Memory B cell (primary cell): ENCODE data around the gene C1QTNF2.
A peak's percentile ranks its signal among the peaks of the same experiment; 100 is the strongest.

Experiments used
- ATAC-seq: fragments of 150-1000 bp; cut with Tn5 transposase; 2 replicates; pipeline ENCODE4 v1.10.0; 2021; ENCODE audit warnings: low read depth, mild to moderate bottlenecking, moderate library complexity
- DNase-seq, 2 donors: peaks; one replicate each; pipeline ENCODE4 v3.0.0; 2022; ENCODE audit warnings: low spot score in 2 of 2
- H3K27ac Mint-ChIP-seq: one replicate; pipeline ENCODE4 v1.8.0; 2022; ENCODE audit warnings: mild to moderate bottlenecking, moderate library complexity, mixed read lengths
- H3K27me3 Mint-ChIP-seq: one replicate; pipeline ENCODE4 v1.8.0; 2022; ENCODE audit warnings: mixed read lengths
- H3K36me3 Mint-ChIP-seq: one replicate; pipeline ENCODE4 v1.8.0; 2022; ENCODE audit warnings: mild to moderate bottlenecking, mixed read lengths
- H3K4me1 Mint-ChIP-seq: one replicate; pipeline ENCODE4 v1.8.0; 2022; ENCODE audit warnings: mixed read lengths
- H3K4me3 Mint-ChIP-seq: one replicate; pipeline ENCODE4 v1.8.0; 2022; ENCODE audit warnings: mild to moderate bottlenecking, moderate library complexity, mixed read lengths
- H3K9me3 Mint-ChIP-seq: one replicate; pipeline ENCODE4 v1.8.0; 2022; ENCODE audit warnings: mixed read lengths

Gene C1QTNF2

DNA sequence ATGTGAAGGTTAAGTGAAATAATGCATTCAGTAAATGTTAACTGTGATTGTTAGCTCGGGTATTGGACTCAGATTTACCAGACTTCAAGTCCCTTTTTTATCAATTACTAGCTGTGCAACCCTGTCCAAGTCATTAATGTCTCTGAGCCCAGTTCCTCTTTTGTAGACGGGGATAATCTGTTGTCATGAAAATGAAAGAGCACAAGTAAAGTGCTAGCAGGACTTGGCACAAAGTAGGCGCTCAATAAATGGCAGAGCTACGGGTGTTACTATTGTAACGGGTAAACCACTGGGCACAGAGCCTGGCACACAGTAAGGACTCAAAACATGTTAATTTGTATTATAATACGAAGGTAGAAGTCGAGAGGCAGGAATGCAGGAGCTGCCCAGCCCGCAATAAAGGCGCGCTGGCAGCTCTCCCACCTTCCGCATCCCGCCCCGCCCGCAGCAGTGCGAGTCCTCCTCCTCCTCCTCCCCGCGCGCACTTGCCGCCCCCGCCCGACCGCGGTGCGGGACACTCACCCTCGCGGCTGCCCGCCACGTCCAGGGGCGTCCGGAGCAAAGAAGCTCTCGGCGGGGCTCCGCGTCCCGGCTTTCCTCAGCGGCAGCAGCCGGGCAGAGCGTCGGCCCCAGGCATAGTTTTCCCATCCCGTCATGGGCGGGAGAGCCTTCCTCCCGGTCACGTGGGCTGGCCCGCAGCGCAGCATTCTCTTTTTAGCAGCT lies at the start of gene C1QTNF2:
Gene C1QTNF2, minus strand, starts transcription at position 637 of the 723 bp plus-strand sequence. CDS start 15,615 bp downstream, outside the sequence.
- no peak for DNase-seq
- Mint-ChIP-seq H3K27me3 (peaks cover 34% of the 10 kb centered on the region), H3K9me3 (no peaks in the 10 kb centered on the region), H3K27ac (no peak within 1 kb of the TSS), H3K36me3 (no peaks in the 10 kb centered on the region), H3K4me1 (peaks cover 14% of the 10 kb centered on the region), H3K4me3 (peak within 1 kb of the TSS; percentile 76)
- peak; percentile 56 for ATAC-seq

DNA sequence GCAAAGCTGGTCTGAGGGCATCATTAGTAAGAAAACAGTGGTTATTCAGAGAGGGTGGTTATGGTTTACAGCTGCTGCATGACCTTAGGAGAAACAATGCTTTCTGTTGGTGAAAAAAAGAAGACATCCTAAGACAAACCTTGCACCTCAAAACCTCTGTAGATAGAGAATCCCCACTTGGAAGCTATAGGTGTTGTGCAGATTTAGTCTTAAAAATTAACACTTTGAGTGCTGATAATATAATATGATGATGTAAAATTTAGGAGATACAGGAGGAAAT lies 49.8 kb upstream of the C1QTNF2 start:
- Mint-ChIP-seq H3K4me1 (peaks cover 45% of the 10 kb centered on the region), H3K27ac (peak overlapping the region; percentile 99), H3K36me3 (peaks cover 13% of the 10 kb centered on the region), H3K9me3 (no peaks in the 10 kb centered on the region), H3K4me3 (peak overlapping the region; percentile 95), H3K27me3 (no peaks in the 10 kb centered on the region)
- DNase-seq (no peak), ATAC-seq (no peak)

DNA sequence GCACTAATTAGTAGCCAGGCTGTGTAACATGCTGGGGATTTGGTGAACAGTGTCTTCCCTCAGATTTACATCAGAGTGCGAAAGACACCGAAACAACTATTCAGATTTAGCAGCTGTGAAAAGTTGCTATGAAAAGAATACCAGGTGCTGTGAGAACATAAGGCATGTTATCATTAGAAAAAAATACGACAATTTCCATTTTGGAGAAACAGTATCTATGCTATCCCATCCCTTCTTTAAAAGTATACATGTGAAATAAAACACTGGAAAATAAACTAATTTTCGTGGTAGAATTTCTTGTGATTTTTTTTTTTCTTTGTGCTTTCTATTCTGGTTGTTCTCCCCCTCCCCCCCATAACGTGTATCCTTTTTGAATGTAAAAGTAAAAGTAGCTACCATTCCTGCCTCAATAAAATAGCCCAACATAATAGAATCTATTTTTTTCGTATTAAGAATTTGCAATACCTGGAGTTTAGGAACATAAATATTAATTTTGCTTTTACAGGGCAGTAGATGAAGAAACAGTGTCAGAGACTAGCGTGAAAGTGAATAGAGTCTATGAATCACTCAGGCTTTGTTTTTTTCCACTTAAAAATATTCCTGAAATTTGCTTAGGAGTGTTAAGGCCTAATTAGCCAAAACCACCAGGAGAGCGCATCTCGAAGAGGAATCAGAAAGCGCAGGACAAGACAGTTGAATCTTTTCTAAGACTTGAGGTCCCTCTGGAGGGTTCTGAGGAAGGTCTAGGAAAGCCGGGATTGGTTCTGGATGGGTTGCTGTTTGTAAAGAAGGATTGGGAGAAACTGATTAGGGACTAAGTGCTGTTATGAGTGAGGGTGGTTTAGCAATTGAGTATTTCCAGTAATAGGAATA lies 49.3 kb upstream of the C1QTNF2 start:
- Mint-ChIP-seq H3K4me1 (peaks cover 43% of the 10 kb centered on the region), H3K27me3 (no peaks in the 10 kb centered on the region), H3K4me3 (peak overlapping the region; percentile 95), H3K27ac (peak overlapping the region; percentile 99), H3K36me3 (peaks cover 14% of the 10 kb centered on the region), H3K9me3 (no peaks in the 10 kb centered on the region)
- ATAC-seq (no peak), DNase-seq (no peak)

DNA sequence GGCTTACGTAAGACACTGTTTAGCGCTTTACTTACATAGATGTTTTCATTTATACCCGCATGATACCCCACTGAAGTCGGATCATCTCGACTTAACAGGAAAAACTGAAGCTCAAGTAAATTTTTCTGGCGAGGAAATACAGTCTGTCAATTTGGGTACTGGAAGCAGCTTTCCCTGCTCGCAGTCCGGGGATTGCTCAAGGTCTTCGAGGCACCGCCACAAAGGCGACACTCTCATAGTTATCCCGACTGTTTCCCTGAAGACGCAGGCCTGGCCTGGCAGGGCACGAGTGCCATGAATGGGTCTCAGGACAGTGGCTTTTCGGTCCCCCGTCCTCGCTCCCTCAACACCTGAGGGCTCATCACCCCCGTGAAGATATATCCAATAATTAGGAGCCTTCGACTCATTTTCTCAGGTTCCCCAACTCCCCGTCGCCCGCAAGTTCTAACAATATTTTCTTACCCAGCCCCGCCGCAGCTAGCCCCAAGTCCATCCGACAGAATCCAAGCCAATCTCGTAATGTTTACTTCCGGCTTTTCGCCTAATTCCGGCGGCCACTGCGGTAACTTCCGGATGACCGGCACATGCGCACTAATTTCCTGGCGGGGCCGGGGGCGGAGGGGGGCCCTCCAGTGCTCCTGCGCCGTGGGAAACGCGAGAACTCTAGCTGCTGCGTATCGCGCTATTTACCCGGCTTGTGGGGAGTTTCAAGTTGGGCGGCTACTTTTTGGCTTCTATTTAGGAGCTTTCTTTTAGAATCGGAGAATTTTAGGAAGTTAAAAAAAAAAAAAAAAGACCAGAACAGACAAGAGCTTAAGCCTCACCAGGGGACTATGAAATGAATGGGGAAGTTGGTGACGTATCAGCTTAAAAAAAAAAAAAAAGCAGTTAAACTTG lies 48.4 kb upstream of the C1QTNF2 start, which contains the start of gene SLU7:
Gene SLU7, minus strand, starts transcription at position 521 of the 897 bp plus-strand sequence. CDS start 3,787 bp downstream, outside the sequence.
- Mint-ChIP-seq H3K27me3 (no peaks in the 10 kb centered on the region), H3K4me1 (peaks cover 42% of the 10 kb centered on the region), H3K36me3 (peaks cover 14% of the 10 kb centered on the region), H3K27ac (peak within 1 kb of the TSS; percentile 99), H3K9me3 (no peaks in the 10 kb centered on the region), H3K4me3 (peak within 1 kb of the TSS; percentile 95)
- DNase-seq (peak; percentile 91 to 95), ATAC-seq (peak; percentile 80)

DNA sequence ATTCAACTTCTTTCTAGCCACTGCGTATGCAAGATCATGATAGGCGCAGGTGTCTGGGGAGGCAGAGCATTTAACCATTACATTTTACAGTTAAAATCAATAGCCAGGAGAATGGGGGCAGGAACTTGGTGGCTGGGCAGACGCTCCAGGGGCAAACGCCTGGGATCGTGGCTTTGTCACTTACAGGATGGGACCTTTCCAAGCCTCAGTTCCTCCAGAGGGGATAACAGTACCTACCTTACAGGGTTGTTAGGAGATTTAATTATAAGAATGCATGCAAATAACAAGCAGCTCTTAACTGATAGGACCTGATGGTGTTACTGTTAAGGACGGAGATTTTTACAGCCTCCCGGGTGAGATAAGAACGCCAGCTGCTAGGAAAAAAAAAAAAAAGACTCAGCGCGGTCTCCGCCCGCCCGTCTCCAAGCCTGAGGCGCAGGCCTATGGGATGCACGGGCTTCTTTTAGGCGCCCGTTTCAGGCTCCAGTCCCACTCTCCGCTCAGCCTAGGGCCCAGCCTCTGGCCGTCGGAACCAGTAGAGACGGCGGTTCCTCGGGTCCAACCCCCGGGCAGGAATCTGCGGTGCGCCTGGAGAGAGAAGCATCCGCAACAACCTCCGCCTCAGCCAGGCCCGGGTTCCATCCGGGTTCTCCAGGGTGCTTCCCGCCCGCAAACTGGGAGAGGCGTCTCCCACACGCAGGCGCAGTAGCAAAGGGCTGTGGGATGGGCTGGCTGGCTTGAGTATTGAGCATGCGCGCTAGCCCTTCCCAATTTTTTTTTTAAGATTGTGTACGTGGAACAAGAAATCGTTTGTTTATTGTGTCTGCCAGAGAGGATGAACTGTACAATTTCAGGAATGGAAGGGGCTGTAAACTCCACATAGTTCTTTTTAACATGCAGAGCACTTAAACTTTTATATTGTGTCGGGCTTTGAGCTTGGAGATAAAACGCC lies 29.3 kb upstream of the C1QTNF2 start, which contains the start of gene FAM200C:
Gene FAM200C, minus strand, starts transcription at position 653 of the 952 bp plus-strand sequence. CDS start 4,564 bp downstream, outside the sequence.
- peak; percentile 33 to 43 for DNase-seq
- Mint-ChIP-seq H3K9me3 (no peaks in the 10 kb centered on the region), H3K27me3 (no peaks in the 10 kb centered on the region), H3K27ac (peak within 1 kb of the TSS; percentile 78), H3K36me3 (peaks cover 15% of the 10 kb centered on the region), H3K4me3 (peak within 1 kb of the TSS; percentile 81), H3K4me1 (peaks cover 11% of the 10 kb centered on the region)
- peak; percentile 77 for ATAC-seq

DNA sequence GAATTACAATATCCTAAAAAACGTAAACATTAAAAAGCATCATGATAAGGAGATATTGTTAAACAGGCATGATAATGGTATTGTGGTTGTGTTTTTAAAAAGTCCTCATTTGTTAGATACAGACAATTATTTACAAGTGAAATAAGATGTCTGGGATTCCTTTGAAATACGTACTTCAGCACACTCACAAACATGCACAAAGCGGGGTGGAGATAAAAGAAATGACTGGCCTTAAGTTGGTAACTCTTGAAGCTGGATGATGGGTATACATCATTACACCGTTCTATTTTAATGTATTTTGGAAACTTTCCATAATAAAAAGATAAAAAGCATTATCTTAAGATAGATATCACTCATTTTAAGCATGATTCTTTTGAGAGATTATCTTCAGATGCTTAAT lies 28.4 kb upstream of the C1QTNF2 start:
- no peak for ATAC-seq
- Mint-ChIP-seq H3K36me3 (peaks cover 8% of the 10 kb centered on the region), H3K9me3 (no peaks in the 10 kb centered on the region), H3K27me3 (no peaks in the 10 kb centered on the region), H3K4me1 (peaks cover 11% of the 10 kb centered on the region), H3K4me3 (peak overlapping the region; percentile 81), H3K27ac (peak overlapping the region; percentile 78)
- DNase-seq = no peak

- H3K4me1 Mint-ChIP-seq = peaks cover 11% of the 10 kb centered on the region
- no peak for DNase-seq
- no peaks in the 10 kb centered on the region for H3K36me3 Mint-ChIP-seq
- no peaks in the 10 kb centered on the region for H3K27me3 Mint-ChIP-seq
- no peak overlapping the region for H3K27ac Mint-ChIP-seq
- H3K9me3 Mint-ChIP-seq = no peaks in the 10 kb centered on the region
- ATAC-seq = no peak
- H3K4me3 Mint-ChIP-seq = no peak overlapping the region
These were observed 27.1 kb upstream of the C1QTNF2 start for GRCh38 chr5:160397492-160397891.

GRCh38 chr5:160395111-160395510 lies 24.7 kb upstream of the C1QTNF2 start:
- H3K4me1 Mint-ChIP-seq = peaks cover 9% of the 10 kb centered on the region
- H3K27me3 Mint-ChIP-seq = no peaks in the 10 kb centered on the region
- no peak for ATAC-seq
- H3K36me3 Mint-ChIP-seq = no peaks in the 10 kb centered on the region
- H3K9me3 Mint-ChIP-seq = no peaks in the 10 kb centered on the region
- H3K4me3 Mint-ChIP-seq = no peak overlapping the region
- no peak for DNase-seq
- H3K27ac Mint-ChIP-seq = no peak overlapping the region

GRCh38 chr5:160390787-160391696 lies 20.6 kb upstream of the C1QTNF2 start:
- Mint-ChIP-seq H3K27me3 (no peaks in the 10 kb centered on the region), H3K4me3 (no peak overlapping the region), H3K27ac (no peak overlapping the region), H3K36me3 (peaks cover 6% of the 10 kb centered on the region), H3K4me1 (no peaks in the 10 kb centered on the region), H3K9me3 (peaks cover 9% of the 10 kb centered on the region)
- no peak for ATAC-seq
- no peak for DNase-seq

DNA sequence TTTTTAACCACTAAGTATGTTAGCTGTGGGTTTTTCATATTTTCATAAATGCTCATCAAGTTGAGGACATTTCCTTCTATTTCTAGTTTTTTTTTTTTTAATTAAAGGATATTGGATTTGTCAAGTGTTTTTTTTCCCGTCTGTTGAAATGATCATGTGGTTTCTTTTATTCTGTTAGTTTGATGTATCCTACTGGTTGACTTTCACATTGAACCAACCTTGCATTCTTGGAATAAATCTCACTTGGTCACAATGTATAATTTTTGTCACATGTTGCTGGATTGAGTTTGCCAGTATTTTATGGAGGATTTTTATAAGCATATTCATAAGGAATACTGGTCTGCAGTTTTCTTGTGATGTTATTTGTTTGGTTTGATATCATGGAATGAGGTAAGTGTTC lies 17.0 kb upstream of the C1QTNF2 start:
- H3K9me3 Mint-ChIP-seq = peaks cover 11% of the 10 kb centered on the region
- peaks cover 6% of the 10 kb centered on the region for H3K36me3 Mint-ChIP-seq
- DNase-seq (no peak), ATAC-seq (no peak)
- H3K4me3 Mint-ChIP-seq = no peak overlapping the region
- H3K27ac Mint-ChIP-seq = no peak overlapping the region
- peaks cover 6% of the 10 kb centered on the region for H3K4me1 Mint-ChIP-seq
- no peaks in the 10 kb centered on the region for H3K27me3 Mint-ChIP-seq

DNA sequence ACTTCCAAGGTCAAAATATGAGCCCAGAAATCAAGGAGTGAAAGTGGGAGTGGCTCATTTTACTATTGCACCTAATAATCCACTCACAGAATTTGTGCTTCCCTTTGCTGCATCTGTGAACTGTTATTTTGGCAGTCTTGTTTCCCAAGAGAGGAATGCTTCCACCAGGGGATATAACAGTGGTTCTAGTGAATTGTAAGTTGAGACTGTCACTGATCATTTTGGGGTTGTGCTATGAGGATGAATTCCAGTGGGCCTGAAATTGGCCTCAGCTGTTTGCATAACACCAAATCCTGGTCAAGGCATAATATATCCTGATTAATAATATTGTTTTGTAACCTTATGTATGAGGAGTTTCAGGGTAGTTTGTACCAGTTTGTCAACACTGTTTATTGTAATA lies 15.1 kb upstream of the C1QTNF2 start:
- H3K36me3 Mint-ChIP-seq = peaks cover 6% of the 10 kb centered on the region
- ATAC-seq (no peak), DNase-seq (no peak)
- H3K27ac Mint-ChIP-seq = no peak overlapping the region
- H3K9me3 Mint-ChIP-seq = peaks cover 11% of the 10 kb centered on the region
- peaks cover 10% of the 10 kb centered on the region for H3K4me1 Mint-ChIP-seq
- H3K27me3 Mint-ChIP-seq = no peaks in the 10 kb centered on the region
- no peak overlapping the region for H3K4me3 Mint-ChIP-seq

GRCh38 chr5:160384681-160385080 lies 14.3 kb upstream of the C1QTNF2 start:
- Mint-ChIP-seq H3K36me3 (peaks cover 6% of the 10 kb centered on the region), H3K4me3 (no peak overlapping the region), H3K27ac (no peak overlapping the region), H3K27me3 (no peaks in the 10 kb centered on the region), H3K9me3 (peaks cover 11% of the 10 kb centered on the region), H3K4me1 (peaks cover 10% of the 10 kb centered on the region)
- ATAC-seq = no peak
- no peak for DNase-seq
